ENCODE data around the gene MARVELD3. TPM values are rescaled to one million over a fixed set of nuclear protein-coding genes. Genes with fewer than 3 reads are reported as not detected.
"Not testable (repeated sequence)": the region's sequence is repeated elsewhere in the genome, so short reads cannot be mapped to it uniquely, and the experiment has no call there.

MARVELD3 gene
- polyA plus RNA-seq, 1 of the 3 experiments (the other 2 are of a cell fraction): not detected

DNA sequence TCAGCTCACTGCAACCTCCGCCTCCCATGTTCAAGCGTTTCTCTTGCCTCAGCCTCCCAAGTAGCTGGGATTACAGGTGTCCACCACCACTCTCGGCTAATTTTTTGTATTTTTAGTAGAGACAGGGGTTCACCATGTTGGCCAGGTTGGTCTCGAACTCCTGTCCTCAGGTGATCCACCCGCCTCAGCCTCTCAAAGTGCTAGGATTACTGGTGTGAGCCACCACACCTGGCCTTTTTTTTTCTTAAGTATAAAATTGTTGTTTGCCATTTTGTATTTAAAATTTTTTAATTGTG, 43.5 kb upstream of the MARVELD3 start:
- H3K4me1 ChIP-seq (ENCODE audit: control insufficient read depth in 1 of 2, insufficient read depth in 2 of 2, low read depth in 1 of 2, low read length in 1 of 2); H3K36me3 ChIP-seq (replicated peaks in 1 of 2; ENCODE audit: control insufficient read depth in 1 of 2, insufficient read depth in 2 of 2, low read length in 1 of 2); H3K4me2 ChIP-seq; H3K9me2 ChIP-seq; H3K27ac ChIP-seq (ENCODE audit: low read depth in 2 of 2, low read length in 1 of 2); H3K9me3 ChIP-seq; H3K9ac ChIP-seq; H2AFZ ChIP-seq (ENCODE audit: low read depth); POLR2A ChIA-PET; H3K79me2 ChIP-seq (ENCODE audit: insufficient read depth); H3K4me3 ChIP-seq (ENCODE audit: low read depth in 2 of 2, low read length in 1 of 2); H3K27me3 ChIP-seq (ENCODE audit: insufficient read depth); DNase-seq; H4K20me1 ChIP-seq (ENCODE audit: insufficient read depth); H3F3A ChIP-seq (replicated peaks; ENCODE audit: insufficient read depth): not testable (repeated sequence)
- CTCF ChIA-PET: interaction anchor here (0.7 to 1.9 kb wide), 2 partner anchors 9 to 29 kb away, joined by 3 to 4 read pairs; no protein-coding TSS in a partner anchor
- WGBS (ENCODE audit: low lambda C conversion rate): 44% methylated on average over 5 of the region's 5 CpGs

DNA sequence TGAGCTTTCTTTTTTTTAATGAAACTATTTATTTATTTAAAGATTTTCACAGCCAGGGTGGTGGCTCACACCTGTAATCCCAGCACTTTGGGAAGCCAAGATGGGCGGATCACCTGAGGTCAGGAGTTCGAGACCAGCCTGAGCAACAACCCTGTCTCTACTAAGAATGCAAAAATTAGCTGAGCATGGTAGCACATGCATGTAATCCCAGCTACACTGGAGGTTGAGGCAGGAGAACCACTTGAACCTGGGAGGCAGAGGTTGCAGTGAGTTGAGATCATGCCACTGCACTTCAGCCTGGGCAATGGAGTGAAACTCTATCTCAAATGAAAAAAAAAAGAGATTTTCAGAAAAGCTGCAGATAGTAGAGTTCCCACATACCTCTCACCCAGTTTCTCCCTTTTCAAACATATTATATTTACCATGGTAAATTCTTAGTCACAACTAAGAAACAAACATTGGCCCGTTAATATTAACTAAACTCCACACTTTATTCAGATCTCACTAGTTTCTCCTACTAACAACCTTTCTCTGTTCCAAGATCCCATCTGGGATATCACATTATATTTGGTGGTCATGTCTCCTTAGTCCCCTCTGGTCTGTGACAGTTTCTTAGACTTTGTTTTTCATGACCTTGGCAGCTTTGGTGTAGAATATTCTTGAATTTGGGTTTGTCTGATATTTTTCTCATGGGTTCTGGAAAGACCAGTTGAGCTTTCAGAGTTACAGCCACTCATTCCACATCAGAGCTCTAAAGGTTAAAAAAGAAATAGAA, 41.3 kb upstream of the MARVELD3 start:
- H3K4me1 ChIP-seq (ENCODE audit: control insufficient read depth in 1 of 2, insufficient read depth in 2 of 2, low read depth in 1 of 2, low read length in 1 of 2): no peaks in the 10 kb centered on the region
- no peaks in the 10 kb centered on the region; the same call in 1 of the 2 replicates for H3K27me3 ChIP-seq (ENCODE audit: insufficient read depth)
- no peak for DNase-seq
- H3K27ac ChIP-seq (ENCODE audit: low read depth in 2 of 2, low read length in 1 of 2): no peak overlapping the region
- CTCF ChIA-PET: interaction anchor here (1.1 to 4.2 kb wide), 3 partner anchors 27 to 172 kb away, joined by 3 to 23 read pairs (median 4); no protein-coding TSS in a partner anchor
- no peaks in the 10 kb centered on the region for H3F3A ChIP-seq (replicated peaks; ENCODE audit: insufficient read depth)
- no peaks in the 10 kb centered on the region for H3K9me2 ChIP-seq
- H3K9ac ChIP-seq: no peak overlapping the region
- H3K79me2 ChIP-seq (ENCODE audit: insufficient read depth): no peaks in the 10 kb centered on the region
- H3K36me3 ChIP-seq (replicated peaks in 1 of 2; ENCODE audit: control insufficient read depth in 1 of 2, insufficient read depth in 2 of 2, low read length in 1 of 2): no peaks in the 10 kb centered on the region
- TF ChIP-seq MXI1 (IDR thresholded peaks at IDR 0.05; ENCODE audit: low read depth, low read length) (no peak), NRF1 (IDR thresholded peaks at IDR 0.05; ENCODE audit: low read depth, low read length) (no peak), GATA2 (CRISPR knock-in tag; IDR thresholded peaks at IDR 0.05) (no peak), GABPA (IDR thresholded peaks at IDR 0.05; ENCODE audit: low read depth) (no peak), FOXJ3 (CRISPR knock-in tag; IDR thresholded peaks at IDR 0.05) (no peak), RFX5 (IDR thresholded peaks at IDR 0.05; ENCODE audit: low read length) (no peak), JUND (IDR thresholded peaks at IDR 0.05) (no peak), POLR2AphosphoS5 (IDR thresholded peaks at IDR 0.05; ENCODE audit: low read depth, low read length) (no peak), SMC3 (IDR thresholded peaks at IDR 0.05; ENCODE audit: low read depth, low read length) (no peak), RAD21 (IDR thresholded peaks at IDR 0.05; ENCODE audit: low read length) (no peak), TCF12 (IDR thresholded peaks at IDR 0.05) (no peak), EP300 (IDR thresholded peaks at IDR 0.05; ENCODE audit: borderline replicate concordance in 1 of 2, low read depth in 1 of 2, low read length in 1 of 2) (no peak), RXRA (IDR thresholded peaks at IDR 0.05; ENCODE audit: borderline replicate concordance, low read depth) (no peak), REST (IDR thresholded peaks at IDR 0.05; ENCODE audit: low read depth, low read length) (no peak), TEAD4 (IDR thresholded peaks at IDR 0.05; ENCODE audit: borderline replicate concordance, insufficient read depth) (no peak), ELF1 (IDR thresholded peaks at IDR 0.05) (no peak)
- TF ChIP-seq, protein P1, sequence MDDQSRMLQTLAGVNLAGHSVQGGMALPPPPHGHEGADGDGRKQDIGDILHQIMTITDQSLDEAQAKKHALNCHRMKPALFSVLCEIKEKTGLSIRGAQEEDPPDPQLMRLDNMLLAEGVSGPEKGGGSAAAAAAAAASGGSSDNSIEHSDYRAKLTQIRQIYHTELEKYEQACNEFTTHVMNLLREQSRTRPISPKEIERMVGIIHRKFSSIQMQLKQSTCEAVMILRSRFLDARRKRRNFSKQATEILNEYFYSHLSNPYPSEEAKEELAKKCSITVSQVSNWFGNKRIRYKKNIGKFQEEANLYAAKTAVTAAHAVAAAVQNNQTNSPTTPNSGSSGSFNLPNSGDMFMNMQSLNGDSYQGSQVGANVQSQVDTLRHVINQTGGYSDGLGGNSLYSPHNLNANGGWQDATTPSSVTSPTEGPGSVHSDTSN (IDR thresholded peaks at IDR 0.05): no peak
- TF ChIP-seq, protein P2, sequence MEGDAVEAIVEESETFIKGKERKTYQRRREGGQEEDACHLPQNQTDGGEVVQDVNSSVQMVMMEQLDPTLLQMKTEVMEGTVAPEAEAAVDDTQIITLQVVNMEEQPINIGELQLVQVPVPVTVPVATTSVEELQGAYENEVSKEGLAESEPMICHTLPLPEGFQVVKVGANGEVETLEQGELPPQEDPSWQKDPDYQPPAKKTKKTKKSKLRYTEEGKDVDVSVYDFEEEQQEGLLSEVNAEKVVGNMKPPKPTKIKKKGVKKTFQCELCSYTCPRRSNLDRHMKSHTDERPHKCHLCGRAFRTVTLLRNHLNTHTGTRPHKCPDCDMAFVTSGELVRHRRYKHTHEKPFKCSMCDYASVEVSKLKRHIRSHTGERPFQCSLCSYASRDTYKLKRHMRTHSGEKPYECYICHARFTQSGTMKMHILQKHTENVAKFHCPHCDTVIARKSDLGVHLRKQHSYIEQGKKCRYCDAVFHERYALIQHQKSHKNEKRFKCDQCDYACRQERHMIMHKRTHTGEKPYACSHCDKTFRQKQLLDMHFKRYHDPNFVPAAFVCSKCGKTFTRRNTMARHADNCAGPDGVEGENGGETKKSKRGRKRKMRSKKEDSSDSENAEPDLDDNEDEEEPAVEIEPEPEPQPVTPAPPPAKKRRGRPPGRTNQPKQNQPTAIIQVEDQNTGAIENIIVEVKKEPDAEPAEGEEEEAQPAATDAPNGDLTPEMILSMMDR (IDR thresholded peaks at IDR 0.05): no peak
- H2AFZ ChIP-seq (ENCODE audit: low read depth): no peak overlapping the region
- 15% methylated on average over 3 of the region's 3 CpGs for WGBS (ENCODE audit: low lambda C conversion rate)
- H4K20me1 ChIP-seq (ENCODE audit: insufficient read depth): no peaks in the 10 kb centered on the region
- H3K4me3 ChIP-seq (ENCODE audit: low read depth in 2 of 2, low read length in 1 of 2): no peak overlapping the region
- H3K9me3 ChIP-seq: no peaks in the 10 kb centered on the region
- POLR2A ChIA-PET: no interaction called here
- no peak overlapping the region for H3K4me2 ChIP-seq

Measured in SK-N-SH (cell line).